GM12891 (cell line): Measurements from ENCODE around the gene AKIRIN2.

ENCODE experiments used
- DNase-seq: peaks from one replicate; pipeline ENCODE4 v3.0.0; 2011; ENCODE audit warnings: low spot score; ENCODE audit not compliant: insufficient read length
- FAIRE-seq: peaks from 2 replicates; lab custom pipeline; 2011; peaks lifted over from hg19 to GRCh38; lab: Jason Lieb, UNC
- PAX5 ChIP-seq: IDR thresholded peaks from 2 replicates; pipeline ENCODE4 v1.6.1; 2011; ENCODE audit warnings: low read length, moderate library complexity, mild to moderate bottlenecking; ENCODE audit not compliant: insufficient read depth, severe bottlenecking
- POLR2A ChIP-seq: IDR thresholded peaks from 2 replicates; pipeline ENCODE4 v1.6.1; 2011; ENCODE audit warnings: low read depth, low read length, control low read depth
- POLR2AphosphoS5 ChIP-seq: IDR thresholded peaks from 2 replicates; pipeline ENCODE4 v1.6.1; 2011; ENCODE audit warnings: low read depth, low read length, control low read depth
- POU2F2 ChIP-seq: IDR thresholded peaks from 2 replicates; pipeline ENCODE4 v1.6.1; 2011; ENCODE audit warnings: low read depth, mild to moderate bottlenecking, control low read depth, low read length, moderate library complexity
- SPI1 ChIP-seq: IDR thresholded peaks from 2 replicates; pipeline ENCODE4 v1.6.1; 2011; ENCODE audit warnings: low read depth, low read length, control low read depth
- TAF1 ChIP-seq: IDR thresholded peaks from 2 replicates; pipeline ENCODE4 v1.6.1; 2011; ENCODE audit warnings: low read depth, low read length, control low read depth

The AKIRIN2 gene

GRCh38 chr6:87684895-87685654 is 17.0 kb downstream of the AKIRIN2 start:
- DNase-seq (no peak), FAIRE-seq (peak; percentile 60)
- TF ChIP-seq POLR2AphosphoS5, result no peak
- TF ChIP-seq SPI1, result no peak
- no peak for TF ChIP-seq POLR2A
- no peak for TF ChIP-seq PAX5
- TF ChIP-seq POU2F2, result no peak
- TF ChIP-seq TAF1, result no peak

GRCh38 chr6:87683890-87684289 is 18.1 kb downstream of the AKIRIN2 start:
- no peak for DNase-seq
- no peak for TF ChIP-seq TAF1
- FAIRE-seq, result no peak

- DNase-seq, result no peak
- peak; percentile 28 for FAIRE-seq
- no peak for TF ChIP-seq POLR2AphosphoS5
- TF ChIP-seq SPI1, result peak; percentile 58
Observed at GRCh38 chr6:87682310-87682709, 19.7 kb downstream of the AKIRIN2 start.

DNA sequence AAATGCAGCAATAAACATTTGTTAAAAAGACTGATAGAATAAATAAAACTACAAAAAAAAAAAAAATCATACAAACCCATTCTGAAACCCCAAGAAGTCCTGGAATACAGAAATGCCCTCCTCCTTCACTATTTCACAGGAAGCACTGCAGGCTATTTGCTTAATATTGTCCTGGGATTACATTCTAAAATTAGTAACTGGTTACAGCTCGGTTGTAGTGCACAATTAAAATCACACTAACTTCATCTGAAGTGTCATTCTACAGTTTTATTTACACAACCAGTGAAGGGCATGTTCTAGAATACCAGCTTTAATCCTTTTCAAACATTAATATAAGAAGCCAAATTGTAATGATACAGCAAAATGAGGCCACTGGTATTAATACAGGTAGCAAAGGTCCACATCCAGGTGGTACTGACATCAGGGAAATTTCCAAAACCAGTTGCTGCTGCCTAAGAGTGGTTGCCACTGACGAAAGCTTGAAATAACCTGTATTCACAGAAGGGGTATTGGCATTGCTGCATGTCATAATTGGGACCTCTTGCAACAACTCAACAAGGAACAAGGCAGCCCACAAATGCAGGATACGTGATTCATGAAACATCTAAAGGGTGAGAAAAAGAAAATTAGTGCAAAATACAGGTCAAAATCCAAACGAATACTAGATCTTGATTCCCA is 26.9 kb downstream of the AKIRIN2 start:
- DNase-seq (no peak), FAIRE-seq (no peak)
- TF ChIP-seq SPI1 (no peak), POLR2AphosphoS5 (no peak), POLR2A (no peak), POU2F2 (no peak), PAX5 (no peak), TAF1 (no peak)

DNA sequence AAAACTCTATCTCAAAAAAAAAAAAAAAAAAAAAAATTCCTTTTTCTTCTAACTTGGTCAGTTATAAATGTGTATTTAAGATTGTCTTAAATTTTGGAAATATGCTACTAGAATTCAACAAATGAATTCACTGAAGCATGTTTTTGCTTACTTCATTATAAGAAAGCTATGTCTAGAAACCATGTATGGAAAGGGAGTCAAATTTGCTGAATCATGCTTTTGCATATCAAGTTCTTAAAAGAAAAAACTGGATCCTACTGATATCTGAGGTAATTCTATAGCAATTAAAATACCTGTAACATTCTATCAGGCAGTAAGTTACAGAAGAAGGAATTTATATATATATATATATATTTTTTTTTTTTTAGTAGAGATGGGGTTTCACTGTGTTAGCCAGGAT is 27.7 kb downstream of the AKIRIN2 start:
- DNase-seq (no peak), FAIRE-seq (no peak)
- TF ChIP-seq TAF1 (no peak), PAX5 (no peak), POU2F2 (no peak), SPI1 (no peak), POLR2AphosphoS5 (no peak), POLR2A (no peak)

DNA sequence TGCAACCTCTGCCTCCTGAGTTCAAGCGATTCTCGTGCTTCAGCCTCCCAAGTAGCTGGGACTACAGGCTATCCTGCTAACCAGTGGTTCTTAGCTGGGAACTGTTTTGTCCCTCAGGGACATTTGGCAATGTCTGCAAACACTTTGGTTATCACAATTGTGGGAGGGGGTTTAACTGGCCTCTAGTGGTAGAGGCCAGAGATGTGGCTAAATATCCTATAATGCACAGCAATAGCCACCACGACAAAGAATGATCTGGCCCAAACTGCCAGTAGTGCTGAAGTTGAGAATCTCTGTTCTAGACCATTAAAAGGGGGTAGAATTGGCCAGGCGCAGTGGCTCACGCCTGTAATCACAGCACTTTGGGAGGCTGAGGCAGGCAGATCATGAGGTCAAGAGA is 28.8 kb downstream of the AKIRIN2 start:
- DNase-seq (no peak), FAIRE-seq (no peak)
- TF ChIP-seq POLR2AphosphoS5 (no peak), PAX5 (no peak)

GRCh38 chr6:87672641-87673040 is 29.4 kb downstream of the AKIRIN2 start:
- TF ChIP-seq POLR2AphosphoS5 (peak; percentile 19; the same call in 1 of the 2 replicates), POLR2A (no peak)
- DNase-seq (no peak), FAIRE-seq (no peak)

- TF ChIP-seq POLR2AphosphoS5 (no peak), SPI1 (no peak), PAX5 (no peak), POLR2A (no peak), TAF1 (no peak)
- FAIRE-seq, result no peak
- no peak for DNase-seq
Observed at GRCh38 chr6:87671555-87672029, 30.4 kb downstream of the AKIRIN2 start.

GRCh38 chr6:87670707-87671106 is 31.3 kb downstream of the AKIRIN2 start:
- no peak for FAIRE-seq
- no peak for DNase-seq
- no peak for TF ChIP-seq PAX5
- TF ChIP-seq TAF1, result no peak
- TF ChIP-seq POLR2A, result no peak
- no peak for TF ChIP-seq SPI1
- no peak for TF ChIP-seq POU2F2
- no peak for TF ChIP-seq POLR2AphosphoS5

DNA sequence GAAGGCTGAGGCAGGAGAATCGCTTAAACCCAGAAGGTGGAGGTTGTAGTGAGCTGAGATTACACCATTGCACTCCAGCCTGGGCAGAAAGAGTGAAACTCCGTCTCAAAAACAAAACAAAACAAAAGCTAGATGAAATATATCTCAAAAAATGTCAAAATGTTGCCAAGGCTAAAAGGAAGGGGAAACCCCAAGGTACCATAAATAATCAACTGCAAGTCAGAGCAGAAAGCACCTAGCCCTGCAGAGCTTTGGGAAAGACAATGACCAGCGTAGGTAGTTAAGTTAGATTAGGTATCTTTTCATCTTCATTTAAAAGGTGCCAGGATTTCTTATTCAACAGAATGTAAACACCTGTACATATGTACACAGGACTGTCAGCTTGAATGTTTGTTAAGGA is 33.0 kb downstream of the AKIRIN2 start:
- TF ChIP-seq SPI1, result no peak
- TF ChIP-seq POLR2AphosphoS5, result no peak
- no peak for TF ChIP-seq POU2F2
- TF ChIP-seq POLR2A, result no peak
- no peak for TF ChIP-seq TAF1
- TF ChIP-seq PAX5, result no peak
- FAIRE-seq, result peak; percentile 54
- no peak for DNase-seq

DNA sequence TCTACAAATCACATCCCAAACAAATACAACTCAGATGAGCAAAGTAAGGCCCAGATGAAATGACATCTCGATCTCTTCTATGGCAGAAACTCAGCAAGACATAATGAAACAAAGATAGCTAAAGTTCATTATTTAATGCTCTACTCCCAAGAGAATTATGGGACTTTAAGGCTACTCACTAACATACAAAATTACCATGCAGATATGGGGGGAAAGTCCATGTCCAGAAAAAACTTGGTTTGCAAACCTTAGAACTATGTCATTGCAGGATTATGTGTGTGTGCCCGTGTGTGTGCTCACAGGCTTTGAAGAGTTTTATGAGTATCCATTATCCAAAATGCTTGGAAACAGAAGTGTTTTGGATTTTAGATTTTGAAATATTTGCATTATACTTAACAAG is 34.0 kb downstream of the AKIRIN2 start:
- no peak for DNase-seq
- FAIRE-seq, result no peak
- TF ChIP-seq PAX5 (no peak), POLR2AphosphoS5 (no peak), POU2F2 (no peak), SPI1 (no peak), TAF1 (no peak), POLR2A (no peak)
